Measurements from ENCODE around the gene ESYT2.

The ESYT2 gene

DNA sequence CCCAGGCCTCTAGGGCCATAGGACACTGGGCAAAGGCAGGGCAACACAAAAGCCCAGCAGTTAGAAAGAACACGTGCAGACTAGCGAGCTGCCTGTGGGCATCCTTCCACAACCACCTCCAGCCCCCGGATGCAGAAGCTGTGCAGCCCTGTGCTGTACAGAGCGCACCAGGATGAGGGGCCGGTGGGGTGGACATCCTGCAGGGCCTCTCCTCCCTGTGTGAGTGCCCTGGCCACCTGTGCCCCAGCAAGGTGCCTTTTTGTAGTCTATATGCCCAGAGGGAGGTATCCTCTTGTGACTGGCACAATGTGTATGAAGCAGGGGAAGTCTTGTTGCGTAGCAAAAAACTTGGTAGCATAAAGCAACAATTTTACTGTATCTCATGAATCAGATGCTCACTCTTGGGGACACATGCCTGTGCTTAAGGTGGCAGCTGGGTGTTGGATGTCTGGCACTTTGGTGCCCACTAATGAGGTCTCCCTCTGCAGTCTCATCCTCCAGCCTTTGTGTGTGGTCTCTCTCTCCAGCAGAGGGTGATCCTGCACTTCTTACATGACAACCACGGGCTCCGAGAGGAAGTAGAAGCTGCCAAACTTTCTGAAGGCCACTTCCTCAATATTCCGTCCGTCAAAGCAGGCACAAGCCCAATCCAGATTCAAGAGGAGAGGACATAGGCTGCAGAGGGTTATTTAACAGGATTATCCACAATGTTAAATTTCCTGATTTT is 133.4 kb downstream of the ESYT2 start:
- peaks cover 8 to 12% of the 10 kb centered on the region in 2 experiments for H3K4me1 ChIP-seq (ENCODE audit: control insufficient read depth in 1 of 2, insufficient read depth in 1 of 2, low read depth in 1 of 2, low read length in 1 of 2)
- peaks cover 17% of the 10 kb centered on the region for H3K36me3 ChIP-seq
- no peaks in the 10 kb centered on the region for H3K9me3 ChIP-seq
- no peak overlapping the region for H3K4me3 ChIP-seq (ENCODE audit: low read depth in 1 of 2, low read length in 1 of 2)
- H3K27me3 ChIP-seq, result no peaks in the 10 kb centered on the region
- H3K27ac ChIP-seq, result peak overlapping the region; percentile 67
- TF ChIP-seq, protein P1, sequence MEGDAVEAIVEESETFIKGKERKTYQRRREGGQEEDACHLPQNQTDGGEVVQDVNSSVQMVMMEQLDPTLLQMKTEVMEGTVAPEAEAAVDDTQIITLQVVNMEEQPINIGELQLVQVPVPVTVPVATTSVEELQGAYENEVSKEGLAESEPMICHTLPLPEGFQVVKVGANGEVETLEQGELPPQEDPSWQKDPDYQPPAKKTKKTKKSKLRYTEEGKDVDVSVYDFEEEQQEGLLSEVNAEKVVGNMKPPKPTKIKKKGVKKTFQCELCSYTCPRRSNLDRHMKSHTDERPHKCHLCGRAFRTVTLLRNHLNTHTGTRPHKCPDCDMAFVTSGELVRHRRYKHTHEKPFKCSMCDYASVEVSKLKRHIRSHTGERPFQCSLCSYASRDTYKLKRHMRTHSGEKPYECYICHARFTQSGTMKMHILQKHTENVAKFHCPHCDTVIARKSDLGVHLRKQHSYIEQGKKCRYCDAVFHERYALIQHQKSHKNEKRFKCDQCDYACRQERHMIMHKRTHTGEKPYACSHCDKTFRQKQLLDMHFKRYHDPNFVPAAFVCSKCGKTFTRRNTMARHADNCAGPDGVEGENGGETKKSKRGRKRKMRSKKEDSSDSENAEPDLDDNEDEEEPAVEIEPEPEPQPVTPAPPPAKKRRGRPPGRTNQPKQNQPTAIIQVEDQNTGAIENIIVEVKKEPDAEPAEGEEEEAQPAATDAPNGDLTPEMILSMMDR (IDR thresholded peaks at IDR 0.05), result peak; percentile 79

DNA sequence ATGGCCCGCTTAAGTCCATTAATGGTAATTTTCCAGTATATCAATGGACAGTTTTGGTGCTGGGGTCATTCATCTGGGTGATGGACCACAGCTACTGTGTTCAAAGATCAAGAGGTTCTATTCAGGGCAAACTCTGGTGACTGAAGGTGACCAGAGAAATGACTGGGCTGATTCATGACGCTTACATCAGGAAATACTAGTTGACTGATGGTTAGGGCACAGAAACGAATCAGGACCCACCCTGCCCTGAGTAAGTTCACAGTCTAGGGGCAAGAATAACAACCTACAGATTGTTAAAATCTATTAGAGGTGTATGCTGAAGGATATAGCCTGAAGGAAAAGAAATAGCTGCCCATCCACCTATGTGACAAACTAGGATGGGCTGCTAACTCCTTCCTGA is 134.3 kb downstream of the ESYT2 start:
- Histone ChIP-seq H3K36me3 (peaks cover 22% of the 10 kb centered on the region), H3K27ac (no peak overlapping the region)
- TF ChIP-seq, protein P1 (IDR thresholded peaks at IDR 0.05), result no peak

DNA sequence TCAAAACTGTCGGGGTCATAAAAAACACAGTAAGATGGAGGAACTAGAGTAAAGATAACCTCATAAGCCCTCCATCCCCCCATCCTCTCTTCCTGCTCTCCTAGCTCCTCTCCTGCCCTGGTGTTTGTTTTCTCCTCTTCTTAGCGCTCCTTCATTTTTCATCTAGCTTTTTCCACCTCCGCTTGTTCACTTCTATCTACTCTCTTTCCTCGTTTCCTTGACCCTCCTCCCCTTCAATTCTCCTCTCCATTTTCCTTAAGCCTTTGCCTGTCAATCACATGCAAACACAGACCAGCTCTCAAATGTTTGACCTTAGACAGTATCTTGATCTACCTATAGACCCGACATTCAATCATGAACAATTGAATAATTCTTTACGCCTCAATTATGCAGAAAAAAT is 134.7 kb downstream of the ESYT2 start:
- no peaks in the 10 kb centered on the region for H3K27me3 ChIP-seq
- H3K36me3 ChIP-seq, result peaks cover 26% of the 10 kb centered on the region
- H3K4me3 ChIP-seq (ENCODE audit: low read depth in 1 of 2, low read length in 1 of 2), result no peak overlapping the region
- TF ChIP-seq, protein P1 (IDR thresholded peaks at IDR 0.05), result no peak
- H3K4me1 ChIP-seq (ENCODE audit: control insufficient read depth in 1 of 2, insufficient read depth in 1 of 2, low read depth in 1 of 2, low read length in 1 of 2), result peaks cover 8 to 12% of the 10 kb centered on the region in 2 experiments
- H3K9me3 ChIP-seq, result no peaks in the 10 kb centered on the region
- no peak overlapping the region for H3K27ac ChIP-seq

More for the DNA sequence above, 134.3 kb downstream of the ESYT2 start:
- Histone ChIP-seq H3K9me3 (no peaks in the 10 kb centered on the region), H3K4me3 (ENCODE audit: low read depth in 1 of 2, low read length in 1 of 2) (no peak overlapping the region), H3K4me1 (ENCODE audit: control insufficient read depth in 1 of 2, insufficient read depth in 1 of 2, low read depth in 1 of 2, low read length in 1 of 2) (peaks cover 8 to 12% of the 10 kb centered on the region in 2 experiments), H3K27me3 (no peaks in the 10 kb centered on the region)

DNA sequence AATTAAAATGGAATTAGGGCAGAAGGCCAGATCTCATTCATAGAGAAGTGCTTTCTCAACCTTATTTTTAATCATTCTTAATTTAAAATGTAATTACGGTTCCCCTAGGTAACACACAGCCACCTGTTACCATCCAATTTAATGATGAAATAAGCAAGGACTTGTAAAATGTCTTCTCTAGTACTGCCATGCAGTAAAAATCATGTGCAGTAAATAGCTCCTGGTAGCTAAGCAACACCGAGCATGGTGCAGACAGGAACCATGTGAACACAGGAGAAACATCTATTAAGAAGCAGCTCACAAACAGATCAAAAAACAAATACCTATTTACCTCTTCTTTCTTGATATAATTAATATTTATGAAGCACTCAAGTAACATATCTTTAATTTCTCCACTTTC is 139.8 kb downstream of the ESYT2 start:
- Histone ChIP-seq H3K9me3 (no peaks in the 10 kb centered on the region), H3K27me3 (no peaks in the 10 kb centered on the region), H3K4me3 (ENCODE audit: low read depth in 1 of 2, low read length in 1 of 2) (no peak overlapping the region), H3K4me1 (ENCODE audit: control insufficient read depth in 1 of 2, insufficient read depth in 1 of 2, low read depth in 1 of 2, low read length in 1 of 2) (no peaks in the 10 kb centered on the region), H3K27ac (no peak overlapping the region), H3K36me3 (peaks cover 75% of the 10 kb centered on the region)
- TF ChIP-seq, protein P1 (IDR thresholded peaks at IDR 0.05), result no peak

DNA sequence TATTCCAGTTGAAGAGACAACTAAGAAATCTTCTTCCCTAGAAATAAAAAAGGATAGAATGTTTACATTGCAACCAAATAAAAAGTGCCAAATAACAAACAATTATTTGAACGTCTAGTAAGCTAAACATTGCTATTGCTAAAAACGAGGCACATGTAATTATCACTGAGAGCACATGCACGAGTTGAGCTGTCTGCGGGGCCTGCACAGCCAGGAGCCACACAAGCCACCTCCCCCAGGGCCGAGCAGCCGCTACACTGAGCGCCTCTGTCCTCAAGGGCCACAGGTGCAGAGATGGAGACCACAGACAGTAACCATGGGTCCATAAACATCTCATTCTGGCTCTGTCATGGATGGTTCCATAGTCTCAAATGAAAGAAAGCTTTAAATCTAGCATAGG is 141.9 kb downstream of the ESYT2 start:
- Histone ChIP-seq H3K4me1 (ENCODE audit: control insufficient read depth in 1 of 2, insufficient read depth in 1 of 2, low read depth in 1 of 2, low read length in 1 of 2) (no peaks in the 10 kb centered on the region), H3K4me3 (ENCODE audit: low read depth in 1 of 2, low read length in 1 of 2) (no peak overlapping the region), H3K27ac (no peak overlapping the region), H3K36me3 (peaks cover 87% of the 10 kb centered on the region), H3K27me3 (no peaks in the 10 kb centered on the region), H3K9me3 (no peaks in the 10 kb centered on the region)
- TF ChIP-seq, protein P1 (IDR thresholded peaks at IDR 0.05), result no peak

All from neutrophil (primary cell).